ENCODE results near the gene IGLON5. TPM values are rescaled to one million over a fixed set of nuclear protein-coding genes. Genes with fewer than 3 reads are reported as not detected.

Gene IGLON5
- not detected in 2 replicates for total RNA-seq

DNA sequence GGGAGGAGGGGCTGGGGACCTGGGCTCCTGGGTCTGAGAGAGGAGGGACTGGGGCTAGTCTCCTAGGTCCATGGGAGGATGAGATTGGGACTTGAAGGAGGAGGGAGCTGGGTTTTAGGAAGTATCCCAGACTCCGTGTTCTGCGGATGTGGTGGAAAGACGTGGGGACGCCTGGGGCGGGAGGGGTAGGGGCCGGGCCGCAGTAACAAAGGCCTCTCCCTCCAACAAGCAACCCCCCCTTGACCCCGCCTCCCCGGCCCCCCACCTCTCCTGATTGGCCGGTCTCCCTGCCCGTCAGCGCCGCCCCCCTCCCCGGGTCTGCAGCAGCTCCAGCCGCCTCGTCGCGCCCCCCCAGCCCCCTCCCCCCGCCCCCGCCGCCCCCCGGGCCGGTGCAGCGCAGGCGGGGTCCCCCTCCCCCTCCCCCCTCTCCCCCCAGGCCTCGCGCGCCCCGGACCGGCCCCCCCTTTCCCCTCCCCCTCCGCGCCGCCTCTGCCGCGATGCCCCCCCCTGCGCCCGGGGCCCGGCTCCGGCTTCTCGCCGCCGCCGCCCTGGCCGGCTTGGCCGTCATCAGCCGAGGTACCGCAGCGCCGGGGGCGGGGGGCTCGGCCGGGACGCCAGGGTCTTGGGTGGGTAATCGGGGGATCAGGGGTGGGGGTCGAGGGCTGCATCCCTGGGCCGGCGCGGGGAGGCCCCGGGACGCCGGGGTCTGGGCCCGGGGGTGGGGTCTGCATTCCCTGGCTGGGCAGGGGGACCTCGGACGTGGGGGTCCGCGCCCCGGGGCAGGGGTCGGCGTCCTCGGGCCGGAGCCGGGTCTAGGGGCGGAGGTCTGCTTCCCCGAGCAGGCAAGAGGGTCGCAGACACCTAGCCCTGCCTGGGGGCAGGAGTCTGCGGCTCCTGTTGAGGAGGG is at the start of gene IGLON5:
Gene IGLON5, plus strand, starts transcription at position 294 of the 907 bp plus-strand sequence. Its CDS starts 204 bp downstream, at position 498.
- no peak for DNase-seq

DNA sequence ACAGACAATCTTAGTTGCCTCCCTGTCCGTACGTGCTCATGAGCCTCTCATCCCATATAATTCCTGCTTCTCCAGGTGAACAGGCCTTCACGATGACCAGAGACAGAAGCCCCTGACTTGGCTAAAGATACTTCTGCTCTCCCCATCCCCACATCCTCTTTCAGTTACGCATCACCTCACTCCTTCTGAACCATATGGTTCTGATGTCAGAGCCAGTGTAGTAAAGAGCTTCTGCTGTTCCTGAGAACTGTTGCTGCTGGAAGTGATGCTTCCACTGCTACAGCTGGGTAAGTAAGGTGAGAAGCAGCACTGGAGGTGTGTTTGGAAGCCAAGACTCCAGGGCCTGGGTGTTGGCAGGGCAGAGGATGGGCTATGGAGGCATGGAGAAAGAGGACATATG is 47.6 kb upstream of the IGLON5 start:
- DNase-seq: no peak

DNA sequence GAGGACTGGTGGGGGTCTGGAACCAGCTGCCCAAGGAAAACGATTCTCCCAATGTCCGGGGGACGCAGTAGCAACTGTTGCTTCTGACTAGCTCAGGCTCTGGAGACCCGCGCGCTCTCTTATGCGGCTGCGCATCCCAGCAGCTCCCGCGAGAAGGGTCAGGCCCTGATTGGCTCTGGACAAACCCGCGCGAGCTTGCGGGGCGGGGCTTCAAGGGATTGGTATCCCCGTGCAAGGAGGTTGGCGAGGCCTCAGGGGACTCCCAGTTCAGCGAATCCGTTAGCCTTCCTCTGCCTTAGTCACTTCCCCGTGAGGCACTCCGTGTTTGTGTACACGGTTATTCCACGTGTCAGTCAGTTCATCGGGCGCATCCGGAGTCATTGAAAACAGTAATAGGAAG is 40.4 kb upstream of the IGLON5 start:
- DNase-seq: peak; percentile 19

DNA sequence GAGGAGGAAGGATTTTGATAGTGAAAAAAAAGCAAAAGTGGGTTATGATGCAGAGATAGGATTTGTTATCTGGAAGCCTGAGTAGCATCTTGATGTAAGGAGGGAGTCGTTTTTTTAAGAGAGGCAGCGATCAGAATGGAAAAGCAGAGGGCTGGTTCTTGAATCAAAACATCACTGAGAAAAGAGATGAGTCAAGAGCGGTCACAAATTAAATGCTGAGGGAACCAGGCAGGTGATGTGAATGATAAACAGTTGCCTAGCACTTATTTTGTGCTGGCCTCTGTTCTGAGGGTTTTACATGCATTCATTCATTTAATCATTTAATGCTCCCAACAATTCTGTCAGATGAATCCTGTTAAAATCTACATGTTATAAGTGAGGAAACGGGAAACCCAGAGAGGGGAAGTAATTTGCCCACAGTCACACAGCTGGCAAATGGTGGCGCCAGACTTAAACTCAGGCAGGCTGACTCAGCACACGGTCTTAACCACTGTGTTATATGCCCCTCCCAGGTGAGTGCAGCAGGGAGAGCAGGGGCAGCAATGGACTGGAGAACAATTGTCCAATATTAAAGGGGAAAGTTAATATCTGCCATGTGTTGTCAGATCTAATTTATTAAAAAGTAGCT is 39.1 kb upstream of the IGLON5 start:
- DNase-seq: no peak

DNA sequence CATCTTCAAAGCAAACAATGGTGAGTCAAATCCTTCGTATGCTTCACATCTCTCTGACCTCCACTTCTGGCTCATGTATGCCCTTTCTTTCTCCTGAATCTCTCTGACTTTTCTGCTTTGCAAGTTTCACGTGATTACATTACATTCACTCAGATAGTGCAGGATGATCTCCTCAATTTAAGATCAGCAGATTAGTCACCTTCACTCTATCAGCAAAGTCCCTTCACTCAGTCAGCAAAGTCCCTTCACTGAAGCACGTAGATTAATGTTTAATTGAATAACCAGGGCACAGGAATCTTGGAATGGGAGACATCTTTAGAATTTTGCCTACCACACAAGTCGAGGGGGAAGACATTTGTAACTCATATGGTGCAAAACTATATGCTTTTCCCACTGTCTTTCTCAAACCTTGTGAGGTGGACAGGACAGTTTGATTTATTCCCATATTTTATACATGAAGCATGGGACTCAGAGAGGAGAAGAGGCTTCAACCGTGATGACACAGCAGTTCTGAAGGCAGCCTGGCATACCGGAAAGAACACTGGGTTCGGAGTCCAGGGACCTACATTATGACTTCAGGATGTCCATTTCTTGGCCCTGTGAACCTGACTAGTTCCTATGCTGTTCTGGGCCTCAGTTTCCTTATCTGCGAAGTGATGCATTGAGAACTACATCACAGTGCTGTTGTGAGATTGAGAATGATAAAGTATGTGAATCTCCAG is 37.2 kb upstream of the IGLON5 start:
- DNase-seq: no peak

DNA sequence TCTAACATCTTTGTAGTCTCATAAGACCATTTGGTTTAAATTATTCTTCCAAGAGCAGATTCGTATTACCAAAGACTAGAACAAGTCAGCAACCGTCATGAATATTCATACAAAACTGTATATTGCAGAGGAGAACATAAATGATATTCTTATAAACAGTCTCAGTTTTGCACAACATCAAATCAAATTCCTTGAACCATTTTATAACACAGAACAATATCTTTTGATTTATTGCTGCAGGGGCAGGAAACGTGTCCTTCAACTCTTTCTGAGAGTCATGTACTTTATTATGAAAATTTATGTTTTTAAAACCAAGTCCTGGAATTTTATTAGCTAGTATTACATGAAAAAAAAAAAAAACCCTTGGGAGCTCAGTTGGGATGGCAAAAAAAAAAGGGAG is 34.3 kb upstream of the IGLON5 start:
- no peak for DNase-seq

DNA sequence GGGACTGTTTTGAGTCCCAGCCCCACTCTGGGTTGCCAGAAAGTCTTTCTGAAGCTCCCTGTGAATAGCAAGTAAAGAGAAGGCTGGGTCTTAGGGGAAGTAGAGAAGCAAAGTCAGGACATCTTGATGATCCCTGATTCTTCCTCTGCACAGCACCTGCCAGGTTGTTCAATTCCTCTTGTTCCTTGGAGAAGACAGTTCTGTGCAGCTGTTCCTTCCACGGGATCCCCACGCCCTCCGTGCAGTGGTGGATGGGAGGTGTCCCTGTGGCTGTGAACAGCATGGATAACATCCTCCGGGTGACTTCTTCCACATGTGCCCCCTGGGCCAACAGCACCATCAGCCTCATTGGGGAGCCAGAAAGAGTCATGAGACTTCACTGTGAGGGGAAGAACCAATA is 29.1 kb upstream of the IGLON5 start:
- DNase-seq: no peak

DNA sequence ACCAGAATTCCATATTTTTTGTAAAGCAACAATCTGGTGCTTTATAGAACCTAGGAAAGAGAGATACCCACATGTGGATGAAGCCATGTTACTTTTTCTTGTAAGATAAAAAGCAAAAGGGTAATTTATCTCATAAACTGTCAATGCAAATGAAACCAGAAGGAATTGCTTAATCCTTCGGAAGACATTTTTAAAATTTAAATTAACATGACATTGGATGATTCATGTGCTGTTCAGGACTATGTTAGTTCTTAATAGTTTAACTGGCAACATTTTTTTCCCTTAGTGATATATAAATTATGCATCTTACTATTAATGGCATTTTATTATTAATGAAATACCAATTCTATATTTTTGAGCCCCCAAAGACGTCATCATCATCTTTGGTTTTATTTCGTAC is 25.8 kb upstream of the IGLON5 start:
- DNase-seq: no peak

DNA sequence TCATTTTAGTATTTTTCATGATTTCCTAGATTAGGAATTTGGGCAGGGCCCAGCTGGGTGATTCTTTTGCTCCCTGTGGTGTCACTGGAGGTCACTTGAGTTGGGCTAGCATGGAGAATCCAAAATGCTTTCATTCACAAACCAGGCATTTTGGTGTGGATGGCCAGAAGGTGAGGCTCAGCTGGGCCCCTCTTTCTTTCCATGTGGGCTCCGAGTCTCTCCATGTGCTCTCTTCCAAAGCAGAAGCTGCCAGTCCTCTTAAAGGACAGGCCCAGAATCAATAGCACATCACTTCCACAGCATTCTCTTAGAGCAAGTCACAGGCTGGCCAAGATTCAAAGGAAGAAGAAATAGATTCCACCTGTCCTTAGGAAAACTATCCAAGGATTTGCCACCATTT is 21.8 kb upstream of the IGLON5 start:
- no peak for DNase-seq

DNA sequence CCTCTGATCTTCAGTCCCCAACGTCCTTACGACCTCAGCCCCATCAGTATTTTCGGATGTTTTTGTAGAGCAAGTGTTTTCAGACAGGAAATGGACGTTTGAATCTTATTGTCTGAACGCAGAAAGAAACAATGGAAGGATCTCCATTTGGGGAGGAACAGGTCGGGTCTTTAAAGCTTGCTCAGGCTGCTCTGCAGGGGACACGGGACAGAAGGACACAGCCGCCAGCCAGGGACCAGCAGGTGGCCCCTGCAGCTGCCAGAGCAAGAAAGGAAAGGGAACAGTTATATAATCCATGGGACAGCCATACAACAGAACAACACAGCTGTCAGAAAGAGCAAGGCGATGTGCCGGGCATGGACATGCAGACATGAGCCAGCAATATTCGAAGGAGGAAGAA is 18.5 kb upstream of the IGLON5 start:
- no peak for DNase-seq

DNA sequence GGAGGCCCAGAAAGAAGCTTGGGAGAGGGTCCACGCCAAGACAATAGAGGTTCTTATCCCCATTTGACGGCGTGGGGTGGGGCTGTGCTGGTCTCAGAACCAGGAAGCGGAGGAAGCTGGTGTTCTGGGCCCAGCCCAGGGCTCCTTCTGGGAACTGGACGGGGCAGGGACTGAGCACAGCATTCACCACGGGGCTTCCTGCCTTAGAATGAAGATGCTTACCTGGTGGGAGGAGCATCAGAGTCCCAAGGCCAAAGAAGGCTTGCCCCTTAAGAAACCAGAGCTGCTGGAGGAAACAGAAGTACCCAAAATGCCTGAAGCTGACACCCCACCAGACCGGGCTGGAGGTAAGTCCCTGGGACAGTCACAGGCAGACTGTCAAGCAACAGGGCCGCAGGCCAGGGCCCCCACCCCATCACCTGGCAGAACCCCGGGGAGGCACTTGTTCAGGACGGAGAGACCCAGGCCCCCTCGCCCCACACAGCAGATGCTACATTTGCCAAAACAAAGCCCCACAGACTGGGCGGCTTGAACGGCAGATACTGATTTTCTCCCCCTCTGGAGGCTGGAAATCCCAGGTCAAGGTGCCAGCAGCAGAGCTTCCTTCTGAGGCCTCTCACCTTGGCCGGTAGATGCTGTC is 17.8 kb upstream of the IGLON5 start:
- DNase-seq: no peak

DNA sequence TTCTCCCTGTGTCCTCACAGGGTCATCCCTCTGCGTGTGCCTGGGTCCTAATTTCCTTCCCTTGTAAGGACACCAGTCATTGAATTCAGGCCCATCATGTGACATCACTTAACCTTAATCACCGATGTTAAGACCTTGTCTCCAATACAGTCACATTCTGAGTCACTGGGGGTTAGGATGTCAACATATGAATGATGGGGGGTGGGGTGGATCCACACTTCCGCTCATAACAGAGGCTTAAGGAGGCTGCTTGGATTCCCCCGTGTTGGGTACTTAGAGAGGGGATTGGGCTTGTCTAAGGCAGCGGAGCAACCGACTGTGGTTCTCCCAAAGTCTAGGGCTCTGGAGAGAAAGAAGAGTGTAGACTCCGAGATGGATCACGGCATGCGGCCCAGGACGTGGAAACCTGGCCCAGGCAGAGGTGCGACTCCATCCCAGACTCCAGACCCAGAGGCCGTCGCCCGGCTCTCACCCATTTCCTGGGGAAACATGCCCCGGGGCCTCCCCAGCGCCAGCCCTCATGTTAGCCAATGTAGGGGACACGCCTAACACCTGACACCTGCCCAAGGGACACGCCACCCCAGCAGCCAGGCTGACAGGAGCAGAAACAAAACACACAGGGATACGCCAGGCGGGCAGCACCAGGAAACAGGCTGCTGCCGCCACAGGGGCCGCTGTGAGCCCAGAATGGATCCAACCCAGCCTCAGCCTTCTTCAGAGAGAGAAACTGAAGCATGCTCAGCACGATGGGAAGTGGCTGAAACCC is 17.1 kb upstream of the IGLON5 start:
- no peak for DNase-seq

DNA sequence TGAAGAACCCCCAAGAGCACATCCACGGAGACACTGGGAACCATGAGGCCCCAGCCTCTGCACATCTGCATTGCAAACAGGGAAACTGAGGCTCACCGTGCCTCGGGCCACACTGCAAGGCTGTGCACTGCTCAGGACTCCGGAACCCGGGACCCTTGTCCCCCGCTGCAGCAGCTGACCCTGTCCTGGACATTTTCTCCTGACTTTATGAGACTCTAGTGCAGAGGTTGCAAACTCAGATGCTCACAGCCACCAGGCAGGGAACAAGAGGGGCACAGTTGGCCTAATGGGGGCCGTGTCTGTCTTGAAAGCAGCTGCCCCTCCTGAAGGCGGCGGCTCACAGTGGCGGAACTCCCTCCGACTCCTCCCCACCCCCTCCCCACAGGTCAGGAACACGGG is 16.5 kb upstream of the IGLON5 start:
- DNase-seq: no peak

DNA sequence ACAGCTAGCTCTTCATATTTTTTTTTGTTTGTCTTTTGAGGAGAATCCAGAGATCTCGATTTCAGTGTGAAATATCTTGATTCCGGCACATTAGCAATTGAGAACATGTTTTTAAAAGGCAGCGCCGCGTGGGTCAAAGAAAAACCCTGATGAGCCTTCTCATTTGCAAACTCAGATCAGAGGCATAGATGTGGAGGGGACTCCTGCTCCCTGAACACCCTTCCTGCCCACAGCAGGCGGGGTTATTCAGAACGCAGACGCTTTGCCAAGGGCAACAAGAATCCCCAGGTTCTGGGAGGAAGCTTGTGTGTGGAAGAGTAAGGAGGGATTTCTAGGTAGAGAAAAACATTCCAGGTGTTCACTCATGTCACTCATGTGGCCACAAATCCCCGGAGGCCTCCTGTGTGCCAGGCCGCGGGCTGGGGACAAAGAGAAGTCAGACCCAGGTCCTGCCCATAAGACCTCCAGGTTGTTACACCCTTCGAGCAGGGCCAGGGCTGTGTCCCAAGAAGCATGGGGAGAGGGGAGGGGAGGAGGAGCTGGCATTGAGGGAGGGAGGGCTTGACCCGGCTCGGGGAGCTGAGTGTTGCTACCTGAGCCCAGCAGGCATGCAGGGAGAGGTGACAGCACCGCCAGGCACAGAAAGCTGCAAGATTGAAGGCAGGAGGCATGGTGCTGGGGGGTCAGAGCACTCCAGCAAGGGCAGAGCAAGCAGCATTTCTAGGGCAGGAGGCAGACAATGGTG is 15.9 kb upstream of the IGLON5 start:
- DNase-seq: no peak

DNA sequence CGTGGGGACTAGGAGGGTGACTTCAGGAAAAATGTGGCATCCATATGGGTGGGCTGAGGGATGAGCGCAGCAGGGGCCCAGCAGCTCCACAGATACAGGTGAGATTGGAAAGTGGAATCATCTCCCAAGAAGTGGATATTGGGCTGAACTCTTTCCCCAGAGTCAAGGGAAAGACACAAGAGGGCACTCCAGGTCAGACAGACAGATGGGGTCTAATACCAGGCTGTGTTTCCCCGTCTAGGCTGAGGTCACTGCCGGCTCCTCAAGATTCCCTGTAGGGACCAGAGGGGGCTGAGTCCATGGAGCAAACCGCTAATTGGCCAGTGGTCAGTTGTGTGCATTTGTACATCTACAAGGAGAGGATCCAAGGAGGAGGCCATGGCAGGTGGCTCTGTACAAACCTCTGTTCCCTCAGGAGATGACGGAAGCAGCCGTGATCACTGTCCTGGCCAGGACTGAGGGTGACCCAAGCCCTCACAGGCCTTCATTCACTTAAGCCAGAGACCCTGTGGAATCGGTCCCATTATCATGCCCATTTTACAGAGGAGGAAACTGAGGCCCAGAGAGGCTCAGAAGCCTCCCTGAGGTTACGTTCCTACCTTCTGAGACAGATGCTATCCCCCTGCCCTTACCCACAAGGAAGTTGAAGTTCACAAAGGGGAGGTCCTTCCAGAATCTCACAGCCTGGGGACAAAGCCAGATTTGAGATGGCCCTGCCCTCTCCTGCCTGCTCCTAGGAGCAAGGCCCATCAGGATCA is 14.9 kb upstream of the IGLON5 start:
- DNase-seq: no peak

DNA sequence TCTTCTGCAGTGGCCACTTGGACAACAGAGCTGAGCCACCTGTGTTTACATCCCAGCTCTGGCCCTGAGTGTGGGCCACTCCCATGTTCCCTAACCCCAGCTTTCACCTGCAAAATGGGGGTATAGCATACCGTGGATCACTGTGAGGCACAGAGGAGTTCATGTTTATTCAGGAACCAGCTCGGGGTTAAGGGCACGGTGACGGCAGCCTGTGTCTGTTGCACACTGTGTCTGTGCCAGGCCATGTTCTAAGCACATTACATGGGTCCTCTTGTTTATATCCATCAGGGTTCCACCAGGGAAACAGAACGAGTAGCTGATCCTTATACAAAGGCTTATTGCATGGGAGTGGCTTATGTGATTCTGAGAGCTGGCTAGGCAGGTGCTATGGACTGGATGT is 14.0 kb upstream of the IGLON5 start:
- no peak for DNase-seq

DNA sequence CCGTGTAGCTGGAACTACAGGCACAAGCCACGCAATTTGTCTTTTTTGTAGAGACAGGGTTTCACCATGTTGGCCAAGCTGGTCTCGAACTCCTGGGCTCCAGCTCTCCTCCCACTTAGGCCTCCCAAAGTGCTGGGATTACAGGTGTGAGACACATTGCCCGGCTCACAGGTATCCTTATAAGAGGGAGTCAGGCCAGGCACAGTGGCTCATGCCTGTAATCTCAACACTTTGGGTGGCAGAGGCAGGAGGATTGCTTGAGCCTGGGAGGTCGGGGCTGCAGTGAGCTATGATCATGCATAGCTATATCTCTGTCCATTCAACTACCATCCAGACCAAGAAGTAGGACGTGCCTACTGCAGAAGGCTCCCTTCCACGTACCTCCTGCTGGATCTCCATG is 10.2 kb upstream of the IGLON5 start:
- DNase-seq: no peak

DNA sequence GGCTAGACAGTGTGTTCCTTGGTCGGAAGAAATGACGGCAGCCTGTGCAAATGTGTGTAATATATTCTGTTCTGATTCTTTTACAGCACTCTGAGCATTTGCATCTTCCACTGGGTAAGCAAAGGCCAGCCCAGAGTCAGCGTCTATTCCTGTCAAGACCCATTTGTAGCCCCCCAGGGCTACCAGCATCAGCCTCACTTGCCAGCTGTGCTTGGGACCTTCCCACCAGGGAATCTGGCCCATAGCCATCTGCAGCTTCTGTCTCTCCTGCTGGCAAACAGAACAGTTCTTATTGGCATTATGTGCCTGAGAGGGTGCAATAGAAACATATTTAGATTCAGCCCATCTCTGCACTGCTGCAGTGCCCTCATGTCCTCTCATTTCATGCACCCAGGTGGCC is 6.0 kb upstream of the IGLON5 start:
- no peak for DNase-seq

DNA sequence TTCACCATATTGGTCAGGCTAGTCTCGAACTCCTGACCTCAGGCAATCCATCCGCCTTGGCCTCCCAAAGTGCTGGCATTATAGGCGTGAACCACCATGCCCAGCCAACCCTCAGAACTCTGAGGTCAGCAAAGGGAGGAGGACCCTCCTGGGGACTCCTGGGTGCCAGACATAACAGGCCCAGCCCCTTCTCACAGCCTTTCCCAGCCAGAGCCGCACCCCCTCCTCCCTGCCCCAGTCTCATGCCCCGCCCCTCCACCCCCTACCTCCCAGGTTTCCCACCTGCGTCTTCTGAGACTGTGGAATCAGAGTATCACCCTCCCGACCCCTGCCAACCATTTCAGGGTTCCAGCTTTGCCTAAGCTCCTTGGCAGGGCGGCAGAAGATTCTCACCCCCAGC is 5.2 kb downstream of the IGLON5 start:
- no peak for DNase-seq

DNA sequence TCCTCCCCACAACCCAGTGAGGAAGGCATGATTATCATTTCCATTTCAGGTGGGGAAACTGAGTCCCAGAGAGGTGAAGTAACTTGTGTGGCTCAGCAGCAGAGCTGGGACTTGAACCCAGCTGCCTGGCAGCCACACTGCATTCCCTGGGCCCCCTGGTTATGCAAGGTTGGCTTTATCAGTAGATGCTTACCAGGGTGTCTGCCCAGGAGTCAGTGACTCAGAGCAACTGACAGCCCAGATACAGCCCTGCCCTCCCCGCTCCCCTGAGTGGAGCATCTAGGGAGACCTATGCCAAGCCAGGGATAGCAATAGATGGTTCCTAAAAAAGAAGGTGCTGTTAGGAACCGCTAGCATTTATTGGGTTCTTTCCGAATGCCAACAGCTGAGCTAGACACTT is 5.9 kb downstream of the IGLON5 start:
- DNase-seq: no peak

DNA sequence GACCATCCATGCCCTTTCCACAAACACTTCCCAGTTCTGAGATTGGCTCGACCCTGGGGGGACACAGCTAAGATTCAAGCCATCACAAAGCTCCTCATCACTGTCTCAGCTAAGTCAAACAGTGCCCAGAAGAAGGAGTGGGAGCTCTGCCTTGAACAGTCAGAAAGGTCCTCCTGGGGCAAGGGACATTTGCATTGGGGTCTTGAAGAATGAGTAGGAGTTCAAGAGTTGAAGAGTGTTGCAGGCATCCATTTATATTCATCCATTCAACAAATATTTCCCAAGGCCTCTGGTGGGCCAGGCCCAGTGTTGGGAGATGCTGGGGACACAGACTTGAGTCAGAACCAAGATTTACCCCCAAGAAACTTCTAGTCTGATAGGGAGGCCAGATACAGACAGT is 6.5 kb downstream of the IGLON5 start:
- no peak for DNase-seq

Measured in dermis blood vessel endothelial cell (primary cell).